GM12878 (cell line): ENCODE data around the gene APOA4. TPM values are rescaled to one million over a fixed set of nuclear protein-coding genes. Genes with fewer than 3 reads are reported as not detected.

Experiments used
- ATAC-seq: fragments of 200-7000 bp; cut with Tn5 transposase; 3 replicates; pipeline ENCODE4 v1.9.1; 2020; ENCODE audit warnings: mild to moderate bottlenecking, moderate library complexity
- BruUV-seq: library from RNA; stranded (reverse); fragments of 400-500 nt; replicated peaks from 2 replicates; lab custom pipeline; 2021; lab: Mats Ljungman, UMichigan
- CTCF ChIA-PET: fragments of 300-600 bp; sonication (Branson Sonifier 250); formaldehyde crosslinking; extraction: SDS; loops from one replicate; lab custom pipeline; 2021; ENCODE audit warnings: inconsistent platforms; lab: Yijun Ruan, JAX
- POLR2A ChIA-PET: fragments of 350-600 bp; formaldehyde crosslinking; extraction: SDS; loops from one replicate; lab custom pipeline; 2021; ENCODE audit warnings: inconsistent platforms; lab: Charles Lee
- RAD21 ChIA-PET: fragments of 300-600 bp; sonication (Branson Sonifier 250); formaldehyde crosslinking; loops from one replicate; lab custom pipeline; 2023; ENCODE audit warnings: antibody characterized with exemption; ENCODE audit not compliant: unreplicated experiment; lab: Charles Lee
- SMC1A ChIA-PET: fragments of 300-600 bp; sonication (Branson Sonifier 250); formaldehyde crosslinking; loops from one replicate; lab custom pipeline; 2023; ENCODE audit not compliant: unreplicated experiment, uncharacterized antibody; lab: Charles Lee
- DNase-seq: peaks from one replicate; pipeline ENCODE4 v3.0.0-alpha.2; 2011; ENCODE audit warnings: low read depth, low spot score
- FAIRE-seq: peaks from 3 replicates; lab custom pipeline; 2011; peaks lifted over from hg19 to GRCh38; lab: Jason Lieb, UNC
- H2AFZ ChIP-seq: 2 replicates; pipeline ENCODE4 v1.6.0; 2011; ENCODE audit warnings: low read depth, low read length, control low read depth; ENCODE audit not compliant: control insufficient read depth
- H3K27ac ChIP-seq: 2 replicates; pipeline ENCODE4 v1.5.1; 2011; ENCODE audit warnings: control low read depth; ENCODE audit not compliant: control insufficient read depth, insufficient read depth
- H3K27me3 ChIP-seq, 2 experiments: replicated peaks in 1 of 2; 2 replicates each; pipeline versions ENCODE4 v1.6.0 to v1.6.1; 2011; ENCODE audit warnings: low read length in 1 of 2; ENCODE audit not compliant: control insufficient read depth in 2 of 2, insufficient read depth in 2 of 2
- H3K36me3 ChIP-seq, 2 experiments: 2 replicates each; pipeline ENCODE4 v1.5.1; 2011; ENCODE audit warnings: low read length in 1 of 2; ENCODE audit not compliant: control insufficient read depth in 2 of 2, insufficient read depth in 2 of 2
- H3K4me1 ChIP-seq: 2 replicates; pipeline ENCODE4 v1.6.1; 2011; ENCODE audit warnings: mild to moderate bottlenecking, low read length, moderate library complexity, mixed read lengths; ENCODE audit not compliant: control insufficient read depth, insufficient read depth
- H3K4me2 ChIP-seq: 2 replicates; pipeline ENCODE4 v1.6.0; 2011; ENCODE audit warnings: control low read depth; ENCODE audit not compliant: control insufficient read depth, insufficient read depth
- H3K4me3 ChIP-seq: fragments of 200-600 bp; sonication (generic); 2 replicates; pipeline ENCODE4 v1.5.1; 2016
- H3K79me2 ChIP-seq: 2 replicates; pipeline ENCODE4 v1.6.0; 2011; ENCODE audit warnings: low read length; ENCODE audit not compliant: control insufficient read depth, insufficient read depth
- H3K9ac ChIP-seq: 2 replicates; pipeline ENCODE4 v1.8.0; 2011; ENCODE audit warnings: low read length, control low read depth, mixed read lengths; ENCODE audit not compliant: control insufficient read depth, insufficient read depth
- H3K9me3 ChIP-seq: replicated peaks from 3 replicates; pipeline ENCODE4 v1.5.1; 2011; ENCODE audit warnings: mild to moderate bottlenecking, low read length; ENCODE audit not compliant: control insufficient read depth, insufficient read depth
- H4K20me1 ChIP-seq: 2 replicates; pipeline ENCODE4 v1.6.0; 2011; ENCODE audit not compliant: control insufficient read depth, insufficient read depth
- BMI1 ChIP-seq: fragments of 450-650 bp; IDR thresholded peaks from 2 replicates; pipeline ENCODE4 v1.6.1; 2016; ENCODE audit warnings: mild to moderate bottlenecking, moderate library complexity, borderline replicate concordance
- MEF2A ChIP-seq: IDR thresholded peaks from 2 replicates; pipeline ENCODE4 v1.6.1; 2011; ENCODE audit warnings: low read depth, mild to moderate bottlenecking, low read length, moderate library complexity; ENCODE audit not compliant: insufficient read depth
- WGBS: methylation state at CpG from one replicate; pipeline ENCODE4 v1.1.6; 2016; ENCODE audit warnings: low lambda C conversion rate; ENCODE audit not compliant: insufficient replicate concordance, insufficient coverage; ENCODE audit errors: missing lambda C conversion rate; 5-methylcytosine and 5-hydroxymethylcytosine counted together
- in situ Hi-C: fragments of 300-500 bp; cut with MboI; formaldehyde crosslinking; loops from 9 replicates; pipeline ENCODE4 v1.14.3; 2018; ENCODE audit warnings: mixed read lengths
- intact Hi-C: fragments of 100-400 bp; cut with micrococcal nuclease; formaldehyde crosslinking; loops from one replicate; pipeline ENCODE4 v1.14.2; 2022; ENCODE audit not compliant: unreplicated experiment
- polyA plus RNA-seq, 11 experiments: library from polyadenylated mRNA; depleted of rRNA in 4 of 11; unstranded in 6 of 11; stranded (reverse) in 5 of 11; fragments of >200 nt; fragmentation: Nextera tagmentation in 4 of 11; fragmentation: Illumina TruSeq in 1 of 11; extraction: Ambion mirVana in 4 of 11; extraction: Trizol in 1 of 11; gene quantifications; 1 replicate in 1 of 11; 2 replicates in 10 of 11; pipeline versions ENCODE4 v1.2.1 to v1.2.3, GENCODE V29; 2011 to 2016; ENCODE audit warnings: inconsistent platforms in 2 of 11, missing spikeins in 2 of 11, low read depth in 1 of 11
- total RNA-seq, 4 experiments: library from RNA; depleted of rRNA in 3 of 4; stranded (reverse); fragments of >200 nt in 3 of 4; fragmentation: Illumina TruSeq in 1 of 4; extraction: Trizol in 1 of 4; gene quantifications; 2 replicates each; pipeline versions ENCODE4 v1.2.1 to v1.2.3, GENCODE V29; 2013 to 2021
- TF ChIP-seq, protein P1 (sequence below): IDR thresholded peaks from 2 replicates; pipeline ENCODE4 v1.6.1; 2012; ENCODE audit warnings: low read depth, low read length, improper control_type of control experiment
- TF ChIP-seq, protein P2 (sequence below): fragments of 450-650 bp; IDR thresholded peaks from 2 replicates; pipeline ENCODE4 v1.6.1; 2017; ENCODE audit warnings: low read depth, mild to moderate bottlenecking, moderate library complexity

Gene APOA4
- total and polyA plus RNA-seq, 10 of the 15 experiments (the other 5 are each of a cell fraction or from before 2014, with no cell fraction given) = not detected

DNA sequence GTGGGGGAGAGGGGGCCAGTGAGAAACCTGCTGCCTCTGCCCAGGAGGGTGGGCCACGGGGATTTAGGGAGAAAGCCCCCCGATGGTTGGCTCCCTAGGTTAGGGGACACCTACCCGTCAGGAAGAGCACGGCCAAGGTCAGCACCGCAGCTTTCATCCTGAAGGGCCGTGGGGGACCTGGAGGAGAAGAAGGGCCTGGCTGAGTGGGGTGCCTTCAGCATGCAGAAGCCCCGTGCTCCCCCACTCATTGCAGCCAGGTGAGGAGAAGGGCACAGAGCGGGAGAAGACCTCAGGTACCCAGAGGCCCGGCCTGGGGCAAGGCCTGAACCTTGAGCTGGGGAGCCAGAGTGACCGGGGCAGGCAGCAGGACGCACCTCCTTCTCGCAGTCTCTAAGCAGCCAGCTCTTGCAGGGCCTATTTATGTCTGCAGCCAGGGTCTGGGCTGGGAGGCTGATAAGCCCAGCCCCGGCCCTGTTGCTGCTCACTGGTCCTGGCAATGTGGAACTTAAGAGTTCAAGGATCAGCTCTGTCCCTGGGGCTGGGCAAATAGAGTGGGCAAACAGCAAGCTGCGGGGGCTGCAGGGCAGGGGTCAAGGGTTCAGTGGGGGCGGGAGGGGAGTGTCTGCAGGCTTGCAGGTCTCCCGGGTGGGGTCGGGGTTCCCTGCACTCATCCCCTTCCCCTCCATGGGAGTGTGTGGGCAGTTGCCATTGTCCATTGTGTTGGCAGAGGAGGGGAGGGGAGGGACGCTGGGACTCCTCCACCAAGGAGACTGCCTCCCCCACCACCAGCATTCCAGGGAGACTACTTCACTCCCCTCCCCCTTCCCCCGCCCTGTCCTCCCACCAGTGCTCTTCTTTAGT, 14.4 kb upstream of the APOA4 start, which contains the start of gene APOA1:
TSS of gene APOA1 (minus strand) at position 392 of the 861 bp plus-strand sequence. CDS start at position 157, 235 bp downstream.
- RAD21 ChIA-PET = interaction anchor here (0.6 to 2.7 kb wide), 3 partner anchors 16 to 103 kb away, joined by 3 to 56 read pairs (median 14); partner anchors contain the start of gene APOA5
- no peak within 1 kb of the TSS; the same call in 1 of the 2 replicates for H3K9ac ChIP-seq

More for the DNA sequence above, 14.4 kb upstream of the APOA4 start, which contains the start of gene APOA1:
- BruUV-seq = no TSS peak
- ATAC-seq = no peak
- WGBS = 70% methylated on average over 18 of the region's 19 CpGs
- Histone ChIP-seq H3K79me2 (no peaks in the 10 kb centered on the region), H3K4me1 (peaks cover 8% of the 10 kb centered on the region; the same call in 1 of the 2 replicates), H3K36me3 (no peaks in the 10 kb centered on the region), H4K20me1 (no peaks in the 10 kb centered on the region), H3K4me2 (no peak within 1 kb of the TSS), H3K27ac (no peak within 1 kb of the TSS), H2AFZ (no peak within 1 kb of the TSS), H3K9me3 (no peaks in the 10 kb centered on the region), H3K4me3 (no peak within 1 kb of the TSS), H3K27me3 (no peaks in the 10 kb centered on the region)
- FAIRE-seq = no peak
- intact Hi-C loops (loop anchor here (5.0 kb wide), 1 partner anchor 390 kb away; no protein-coding TSS in a partner anchor), in situ Hi-C loops (no loop called here)
- ChIA-PET CTCF (interaction anchor here (1.3 to 7.3 kb wide), 6 partner anchors 34 to 268 kb away, joined by 3 to 183 read pairs (median 22); partner anchors contain the start of genes APOA5 and ZPR1), SMC1A (interaction anchor here (1.6 to 2.8 kb wide), 2 partner anchors 15 to 83 kb away, joined by 4 to 42 read pairs; no protein-coding TSS in a partner anchor), POLR2A (interaction anchor here (1.4 to 3.0 kb wide), 2 partner anchors 16 to 257 kb away, joined by 3 to 10 read pairs; no protein-coding TSS in a partner anchor)
- no peak for TF ChIP-seq BMI1
- TF ChIP-seq, protein P1, sequence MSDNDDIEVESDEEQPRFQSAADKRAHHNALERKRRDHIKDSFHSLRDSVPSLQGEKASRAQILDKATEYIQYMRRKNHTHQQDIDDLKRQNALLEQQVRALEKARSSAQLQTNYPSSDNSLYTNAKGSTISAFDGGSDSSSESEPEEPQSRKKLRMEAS = no peak
- TF ChIP-seq, protein P2, sequence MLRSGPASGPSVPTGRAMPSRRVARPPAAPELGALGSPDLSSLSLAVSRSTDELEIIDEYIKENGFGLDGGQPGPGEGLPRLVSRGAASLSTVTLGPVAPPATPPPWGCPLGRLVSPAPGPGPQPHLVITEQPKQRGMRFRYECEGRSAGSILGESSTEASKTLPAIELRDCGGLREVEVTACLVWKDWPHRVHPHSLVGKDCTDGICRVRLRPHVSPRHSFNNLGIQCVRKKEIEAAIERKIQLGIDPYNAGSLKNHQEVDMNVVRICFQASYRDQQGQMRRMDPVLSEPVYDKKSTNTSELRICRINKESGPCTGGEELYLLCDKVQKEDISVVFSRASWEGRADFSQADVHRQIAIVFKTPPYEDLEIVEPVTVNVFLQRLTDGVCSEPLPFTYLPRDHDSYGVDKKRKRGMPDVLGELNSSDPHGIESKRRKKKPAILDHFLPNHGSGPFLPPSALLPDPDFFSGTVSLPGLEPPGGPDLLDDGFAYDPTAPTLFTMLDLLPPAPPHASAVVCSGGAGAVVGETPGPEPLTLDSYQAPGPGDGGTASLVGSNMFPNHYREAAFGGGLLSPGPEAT = no peak
- no peak for TF ChIP-seq MEF2A
- no peak for DNase-seq
